GM19351 (cell line): ENCODE measurements around the gene HLA-DOB.
A peak's percentile ranks its signal among the peaks of the same experiment; 100 is the strongest.

Experiments used
- ATAC-seq: cut with Tn5 transposase; IDR thresholded peaks from one replicate; pipeline ENCODE4 v1.9.1; 2021; ENCODE audit warnings: mild to moderate bottlenecking, moderate library complexity; ENCODE audit not compliant: unreplicated experiment

The HLA-DOB gene

GRCh38 chr6:32843979-32844838, 27.4 kb upstream of the HLA-DOB start, which contains the start of gene PSMB8:
TSS of gene PSMB8 (minus strand) at chr6:32844047. CDS start at chr6:32843996, 51 bp downstream.
- peak; percentile 74 for ATAC-seq

GRCh38 chr6:32843331-32843978, 26.7 kb upstream of the HLA-DOB start:
- no peak for ATAC-seq

- no peak for ATAC-seq
These were observed 25.9 kb upstream of the HLA-DOB start for GRCh38 chr6:32842690-32843089.

DNA sequence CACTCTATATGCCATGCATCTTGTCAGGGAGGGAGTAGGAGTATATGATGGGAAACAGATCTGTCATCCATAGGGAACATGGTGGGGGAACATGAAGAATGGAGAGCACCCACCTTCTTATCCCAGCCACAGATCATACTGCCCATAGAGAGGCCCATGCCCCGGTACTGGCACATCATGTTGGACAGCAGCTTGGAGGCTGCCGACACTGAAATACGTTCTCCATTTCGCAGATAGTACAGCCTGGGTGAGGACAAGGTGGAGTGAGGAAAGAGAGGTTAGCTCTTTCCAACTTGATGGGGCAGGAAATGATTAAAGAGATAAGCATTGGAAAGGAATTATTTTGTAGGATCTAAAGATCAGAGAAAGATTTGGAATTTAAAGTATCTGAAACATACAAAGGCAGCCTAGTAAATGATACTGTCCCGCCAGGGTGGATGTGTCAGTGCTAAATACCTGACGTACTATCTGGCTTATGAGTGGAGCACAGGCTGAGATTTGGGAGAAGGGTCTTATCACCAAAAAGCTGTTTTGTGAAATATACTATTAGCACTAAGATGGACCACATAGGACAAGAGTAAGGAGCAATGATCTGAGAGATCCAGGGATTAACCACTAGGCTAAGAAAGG, 25.3 kb upstream of the HLA-DOB start:
- no peak for ATAC-seq

DNA sequence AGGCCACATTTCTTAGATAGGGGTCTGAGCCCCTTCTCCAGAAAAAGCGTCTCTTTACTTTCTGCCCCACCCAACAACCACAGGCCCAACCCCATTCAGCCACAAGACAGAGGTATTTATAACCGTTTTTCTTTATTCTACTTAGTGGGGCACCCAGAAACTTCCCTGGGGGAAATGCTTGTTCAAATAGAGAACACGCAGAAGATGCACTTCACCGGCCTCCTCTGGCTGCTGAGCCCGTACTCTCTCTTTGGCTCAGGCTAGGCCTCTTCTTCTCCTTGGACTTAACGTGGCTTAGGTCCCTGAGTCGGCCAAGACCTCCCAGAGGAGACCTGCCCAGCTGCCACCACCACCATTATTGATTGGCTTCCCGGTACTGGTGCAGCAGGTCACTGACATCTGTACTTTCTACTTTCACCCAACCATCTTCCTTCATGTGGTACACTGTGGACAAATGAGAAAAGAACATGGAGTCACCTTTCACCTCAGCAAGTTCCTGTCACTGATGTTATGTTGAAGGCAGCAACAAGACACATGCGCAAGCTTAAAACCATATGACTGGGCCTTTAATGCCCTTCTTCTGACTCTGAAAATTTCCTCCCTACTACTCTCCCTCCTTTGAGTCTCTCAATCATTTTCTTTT, 23.9 kb upstream of the HLA-DOB start:
- no peak for ATAC-seq

DNA sequence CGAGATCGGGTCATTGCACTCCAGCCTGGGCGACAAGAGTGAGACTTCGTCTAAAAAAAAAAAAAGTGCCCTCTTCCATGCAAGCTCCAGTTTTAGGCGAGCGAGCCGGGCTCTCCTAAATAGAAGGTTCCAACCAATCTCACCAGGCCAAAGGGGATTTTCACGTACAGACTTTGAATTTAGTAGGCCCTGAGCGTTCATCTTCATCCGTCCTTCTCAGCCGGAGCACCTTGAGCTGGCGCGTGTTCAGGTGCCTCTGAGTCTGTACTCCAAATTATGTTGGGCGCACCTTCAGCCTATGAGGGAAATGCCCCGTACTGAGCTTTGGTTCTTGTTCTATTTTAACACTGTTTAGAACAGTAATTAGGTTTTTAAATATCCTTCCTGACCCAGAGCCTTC, 22.6 kb upstream of the HLA-DOB start:
- ATAC-seq, result no peak

DNA sequence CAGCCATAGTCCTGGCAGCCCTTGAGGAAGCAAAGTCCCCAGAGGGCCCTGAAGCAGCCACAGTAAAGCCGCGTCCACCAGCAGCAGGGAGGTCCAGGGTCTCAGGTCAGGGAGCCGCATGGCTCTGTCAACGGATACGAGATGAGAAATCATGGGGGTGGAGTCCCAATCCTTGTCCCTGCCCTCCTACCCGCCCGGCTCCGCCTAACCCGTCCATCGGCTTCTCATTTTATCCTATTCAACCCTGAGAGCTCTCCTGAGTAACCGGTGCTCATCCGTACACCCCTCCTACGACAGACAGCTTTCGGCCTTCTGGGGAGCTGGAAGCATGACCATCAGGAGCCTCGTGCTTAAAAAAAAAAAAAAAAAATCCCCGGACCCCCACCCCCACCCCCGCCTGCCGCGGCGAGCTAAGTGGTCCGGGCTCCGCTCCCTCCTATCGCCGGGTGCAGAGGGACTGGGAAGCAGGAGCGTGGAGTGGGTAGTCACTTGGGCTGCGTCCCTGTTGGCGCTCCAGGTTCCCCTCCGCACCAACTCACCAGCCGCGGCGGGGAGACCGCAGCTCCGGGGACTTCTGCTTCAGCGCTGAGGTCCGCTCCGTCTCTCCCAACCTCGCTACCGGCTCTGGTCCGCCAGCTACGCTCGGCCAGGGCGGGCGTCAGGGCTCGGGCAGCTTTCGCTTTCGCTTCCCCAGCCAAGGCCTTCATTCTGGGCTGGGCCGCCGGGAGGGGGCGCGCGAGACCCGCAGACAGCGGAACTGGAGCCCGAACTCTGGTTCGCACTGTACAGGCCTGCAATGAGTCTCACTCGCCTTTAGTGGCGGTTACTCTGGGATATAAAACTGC, 21.5 kb upstream of the HLA-DOB start, which contains the start of gene TAP2:
Gene TAP2, minus strand, starts transcription at position 626 of the 845 bp plus-strand sequence. Its CDS starts 506 bp downstream, at position 120.
- peak; percentile 84 for ATAC-seq

DNA sequence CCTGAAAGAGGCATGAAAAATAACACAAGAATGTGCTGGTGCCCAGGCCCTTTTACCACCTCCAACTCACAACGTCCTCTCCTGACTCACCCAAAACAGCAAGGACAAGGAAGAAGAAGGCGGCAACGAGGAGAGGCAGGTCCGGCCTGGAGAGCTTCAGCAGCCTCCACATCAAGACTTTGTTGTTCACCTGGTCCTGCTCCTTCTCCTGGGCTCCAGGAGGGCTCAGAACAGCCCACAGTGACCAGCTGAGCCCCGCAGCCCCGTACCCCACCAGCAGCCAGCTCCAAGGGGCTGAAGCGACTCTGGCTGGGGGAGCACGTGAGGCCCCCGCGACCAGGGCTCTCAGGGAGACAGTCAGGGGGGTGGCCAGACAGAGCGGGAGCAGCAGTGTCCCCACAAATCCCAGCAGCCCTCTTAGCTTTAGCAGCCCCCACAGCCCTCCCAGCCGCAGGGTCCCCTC, 20.9 kb upstream of the HLA-DOB start:
- ATAC-seq, result no peak

- no peak for ATAC-seq
These were observed 20.1 kb upstream of the HLA-DOB start for GRCh38 chr6:32836873-32837272.

GRCh38 chr6:32835167-32835893, 18.5 kb upstream of the HLA-DOB start:
- ATAC-seq, result no peak

DNA sequence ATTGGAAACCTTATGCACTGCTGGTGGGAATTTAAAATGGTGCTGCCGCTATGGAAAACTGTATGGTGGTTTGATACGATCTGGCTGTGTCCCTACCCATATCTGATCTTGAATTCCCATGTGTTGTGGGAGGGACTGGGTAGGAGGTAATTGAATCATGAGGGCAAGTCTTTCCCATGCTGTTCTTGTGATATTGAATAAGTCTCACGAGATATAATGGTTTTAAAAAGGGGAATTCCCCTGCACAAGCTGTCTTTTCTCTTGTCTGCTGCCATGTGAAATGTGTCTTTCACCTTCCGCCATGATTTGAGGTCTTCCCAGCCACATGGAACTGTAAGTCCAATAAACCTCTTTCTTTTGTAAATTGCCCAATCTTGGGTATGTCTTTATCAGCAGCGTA, 16.9 kb upstream of the HLA-DOB start:
- ATAC-seq, result no peak

DNA sequence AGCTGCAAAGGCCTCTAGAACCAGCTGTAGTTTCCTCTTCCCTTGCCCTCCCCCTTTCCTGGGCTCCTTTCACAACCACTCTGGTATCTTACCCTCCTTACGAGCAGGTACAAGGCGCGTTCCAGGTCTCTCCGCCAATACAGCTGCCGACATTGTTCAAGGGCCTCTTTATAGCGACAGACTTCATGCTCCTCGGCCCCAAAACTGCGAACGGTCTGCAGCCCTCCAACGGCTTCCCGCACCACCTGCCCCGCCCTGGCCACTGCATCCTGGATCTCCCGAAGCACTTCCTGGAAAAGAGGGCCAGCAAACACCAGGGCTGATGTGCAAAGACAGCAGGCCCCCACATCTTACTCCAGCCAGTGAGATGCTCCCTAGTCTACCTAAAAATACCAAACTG, 15.7 kb upstream of the HLA-DOB start:
- ATAC-seq, result no peak

DNA sequence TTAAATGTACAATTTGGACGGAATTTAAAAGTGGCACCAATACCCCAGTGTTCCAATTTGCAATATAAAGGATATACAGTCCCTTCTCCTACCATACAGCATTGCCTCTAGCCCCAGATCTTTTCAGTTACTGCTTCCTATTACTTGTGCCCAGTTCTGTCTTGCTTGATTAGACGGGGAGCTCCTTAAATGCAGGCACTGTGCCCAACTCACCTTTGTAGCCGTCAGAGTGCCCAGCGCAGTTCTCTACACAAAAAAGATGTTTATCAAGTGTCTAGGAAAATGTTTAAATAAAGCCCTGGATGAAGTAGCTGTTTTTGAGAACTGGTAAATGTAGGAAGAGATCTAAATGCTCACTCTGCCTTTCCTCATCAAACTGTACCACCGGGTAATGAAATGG, 14.1 kb upstream of the HLA-DOB start:
- ATAC-seq, result no peak

DNA sequence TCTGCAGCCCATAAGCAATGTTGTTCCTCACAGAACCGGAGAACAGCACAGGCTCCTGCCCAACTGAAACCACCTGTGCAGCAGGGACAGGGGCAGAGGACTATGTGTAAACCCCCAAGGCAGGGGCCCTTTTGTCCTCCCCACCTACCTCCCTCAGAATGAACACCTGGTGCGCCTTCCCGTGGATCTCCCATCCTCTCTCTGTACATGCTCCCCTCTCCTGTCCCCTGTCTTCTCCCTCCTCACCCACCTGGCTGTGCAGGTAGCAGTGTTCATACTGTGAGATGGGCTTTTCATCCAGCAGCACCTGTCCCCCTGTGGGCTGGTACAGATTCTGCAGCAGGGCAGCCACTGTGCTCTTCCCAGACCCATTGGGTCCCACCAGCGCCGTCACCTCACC, 13.2 kb upstream of the HLA-DOB start:
- no peak for ATAC-seq

GRCh38 chr6:32829495-32829894, 12.7 kb upstream of the HLA-DOB start:
- ATAC-seq, result no peak

GRCh38 chr6:32827025-32827424, 10.2 kb upstream of the HLA-DOB start:
- ATAC-seq, result no peak

- ATAC-seq, result no peak
These were observed 9.2 kb upstream of the HLA-DOB start for GRCh38 chr6:32825966-32826365.

GRCh38 chr6:32819729-32820128, 2.9 kb upstream of the HLA-DOB start:
- no peak for ATAC-seq

DNA sequence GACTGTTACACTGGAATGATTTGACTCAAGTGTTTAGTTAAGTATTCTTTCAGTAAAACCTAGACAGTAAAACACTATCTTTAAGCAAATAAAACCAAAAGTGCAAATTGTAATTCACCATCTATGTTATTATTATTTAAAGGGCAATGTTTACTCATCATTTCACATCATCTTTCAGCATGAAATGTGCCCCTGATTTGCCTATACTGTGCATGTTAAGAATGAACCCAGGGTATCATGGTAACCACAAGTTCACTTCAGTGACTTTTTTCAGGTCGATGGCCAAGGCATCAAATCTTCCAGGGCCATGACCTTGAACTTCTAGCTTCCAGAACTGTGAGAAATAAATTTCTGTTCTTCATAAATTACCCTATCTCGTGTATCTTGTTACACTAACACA, 2.1 kb upstream of the HLA-DOB start:
- no peak for ATAC-seq

- peak; percentile 54 for ATAC-seq
These were observed 806 bp downstream of the HLA-DOB start for GRCh38 chr6:32815996-32816395.
